ENCODE data around the gene ATP9B.

The ATP9B gene

DNA sequence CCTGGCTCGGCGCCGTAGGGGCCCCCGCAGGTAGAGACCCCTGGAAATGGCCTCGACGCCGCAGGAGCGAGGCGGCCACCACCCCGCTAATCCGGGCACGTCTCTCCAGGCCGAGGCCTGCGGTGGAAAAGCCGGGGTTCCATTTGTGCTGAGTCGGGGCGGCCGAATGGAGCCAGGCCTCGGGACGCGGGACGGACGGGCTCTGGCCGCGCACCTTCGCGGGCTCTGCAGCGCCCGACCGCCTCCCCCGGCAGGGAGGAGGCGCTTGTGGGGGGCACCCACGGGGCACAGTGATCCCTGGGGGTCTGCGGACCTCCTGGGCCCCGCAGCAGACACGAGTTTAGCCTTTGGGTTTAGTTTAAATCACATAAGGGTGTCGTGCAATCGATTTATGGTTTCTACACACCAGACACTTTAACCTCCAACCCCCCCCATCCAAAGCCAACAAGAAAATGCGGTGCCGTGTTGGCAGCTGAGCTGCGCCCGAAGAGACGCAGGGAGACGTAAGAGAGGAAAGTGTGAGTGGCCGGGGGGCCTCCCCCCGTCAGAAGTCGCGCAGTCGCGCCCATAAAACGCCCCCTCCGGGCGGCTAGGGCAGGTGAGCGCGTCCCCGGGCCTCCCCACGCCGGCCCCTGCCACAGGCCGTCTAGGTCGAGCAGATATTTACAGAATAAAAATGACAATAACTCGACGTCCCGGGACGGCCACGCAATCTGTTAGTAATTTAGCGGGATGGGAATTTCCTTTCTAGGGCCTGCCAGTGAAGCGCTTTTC is 325.5 kb downstream of the ATP9B start:
- TF ChIP-seq SIN3A (IDR thresholded peaks at IDR 0.05; ENCODE audit: borderline replicate concordance, insufficient read depth, low read length) (no peak), FOXP2 (optimal IDR thresholded peaks at IDR 0.05; ENCODE audit: borderline replicate concordance, extremely low read depth, extremely low read length, insufficient read depth) (no peak), POLR2AphosphoS5 (IDR thresholded peaks at IDR 0.05; ENCODE audit: low read depth, low read length) (no peak), TAF1 (IDR thresholded peaks at IDR 0.05; ENCODE audit: borderline replicate concordance, insufficient read depth, low read length) (no peak)
- TF ChIP-seq, protein P1, sequence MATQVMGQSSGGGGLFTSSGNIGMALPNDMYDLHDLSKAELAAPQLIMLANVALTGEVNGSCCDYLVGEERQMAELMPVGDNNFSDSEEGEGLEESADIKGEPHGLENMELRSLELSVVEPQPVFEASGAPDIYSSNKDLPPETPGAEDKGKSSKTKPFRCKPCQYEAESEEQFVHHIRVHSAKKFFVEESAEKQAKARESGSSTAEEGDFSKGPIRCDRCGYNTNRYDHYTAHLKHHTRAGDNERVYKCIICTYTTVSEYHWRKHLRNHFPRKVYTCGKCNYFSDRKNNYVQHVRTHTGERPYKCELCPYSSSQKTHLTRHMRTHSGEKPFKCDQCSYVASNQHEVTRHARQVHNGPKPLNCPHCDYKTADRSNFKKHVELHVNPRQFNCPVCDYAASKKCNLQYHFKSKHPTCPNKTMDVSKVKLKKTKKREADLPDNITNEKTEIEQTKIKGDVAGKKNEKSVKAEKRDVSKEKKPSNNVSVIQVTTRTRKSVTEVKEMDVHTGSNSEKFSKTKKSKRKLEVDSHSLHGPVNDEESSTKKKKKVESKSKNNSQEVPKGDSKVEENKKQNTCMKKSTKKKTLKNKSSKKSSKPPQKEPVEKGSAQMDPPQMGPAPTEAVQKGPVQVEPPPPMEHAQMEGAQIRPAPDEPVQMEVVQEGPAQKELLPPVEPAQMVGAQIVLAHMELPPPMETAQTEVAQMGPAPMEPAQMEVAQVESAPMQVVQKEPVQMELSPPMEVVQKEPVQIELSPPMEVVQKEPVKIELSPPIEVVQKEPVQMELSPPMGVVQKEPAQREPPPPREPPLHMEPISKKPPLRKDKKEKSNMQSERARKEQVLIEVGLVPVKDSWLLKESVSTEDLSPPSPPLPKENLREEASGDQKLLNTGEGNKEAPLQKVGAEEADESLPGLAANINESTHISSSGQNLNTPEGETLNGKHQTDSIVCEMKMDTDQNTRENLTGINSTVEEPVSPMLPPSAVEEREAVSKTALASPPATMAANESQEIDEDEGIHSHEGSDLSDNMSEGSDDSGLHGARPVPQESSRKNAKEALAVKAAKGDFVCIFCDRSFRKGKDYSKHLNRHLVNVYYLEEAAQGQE (IDR thresholded peaks at IDR 0.05; ENCODE audit: insufficient read depth in 1 of 2, low read depth in 2 of 2, low read length in 2 of 2): no peak

DNA sequence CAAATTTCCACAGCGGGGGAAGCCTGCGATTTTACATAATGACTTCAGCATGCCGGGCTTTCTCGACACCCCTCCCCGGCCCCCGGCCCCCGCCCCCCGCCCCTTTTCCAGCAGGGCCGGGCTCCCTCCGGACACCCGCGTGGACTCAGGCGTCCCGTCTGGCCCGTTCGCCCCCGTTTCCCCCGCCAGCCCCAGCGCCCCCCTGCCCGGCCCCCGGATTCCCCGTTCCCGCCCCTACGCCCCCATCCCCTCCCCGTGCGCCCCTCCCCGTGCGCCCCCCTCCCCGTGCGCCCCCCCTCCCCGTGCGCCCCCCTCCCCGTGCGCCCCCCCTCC is 326.1 kb downstream of the ATP9B start:
- TF ChIP-seq FOXP2 (optimal IDR thresholded peaks at IDR 0.05; ENCODE audit: borderline replicate concordance, extremely low read depth, extremely low read length, insufficient read depth) (no peak), TAF1 (IDR thresholded peaks at IDR 0.05; ENCODE audit: borderline replicate concordance, insufficient read depth, low read length) (no peak), POLR2AphosphoS5 (IDR thresholded peaks at IDR 0.05; ENCODE audit: low read depth, low read length) (no peak), SIN3A (IDR thresholded peaks at IDR 0.05; ENCODE audit: borderline replicate concordance, insufficient read depth, low read length) (no peak)
- TF ChIP-seq, protein P1 (IDR thresholded peaks at IDR 0.05; ENCODE audit: insufficient read depth in 1 of 2, low read depth in 2 of 2, low read length in 2 of 2): no peak

- TF ChIP-seq FOXP2 (optimal IDR thresholded peaks at IDR 0.05; ENCODE audit: borderline replicate concordance, extremely low read depth, extremely low read length, insufficient read depth) (no peak), POLR2AphosphoS5 (IDR thresholded peaks at IDR 0.05; ENCODE audit: low read depth, low read length) (no peak), SIN3A (IDR thresholded peaks at IDR 0.05; ENCODE audit: borderline replicate concordance, insufficient read depth, low read length) (no peak), TAF1 (IDR thresholded peaks at IDR 0.05; ENCODE audit: borderline replicate concordance, insufficient read depth, low read length) (no peak)
- TF ChIP-seq, protein P1 (IDR thresholded peaks at IDR 0.05; ENCODE audit: insufficient read depth in 1 of 2, low read depth in 2 of 2, low read length in 2 of 2): no peak
Observed at GRCh38 chr18:79395761-79396404, 326.7 kb downstream of the ATP9B start, which contains the start of gene NFATC1. NFATC1 (plus strand) TSS chr18:79395930; CDS start chr18:79396225, 295 bp downstream.

DNA sequence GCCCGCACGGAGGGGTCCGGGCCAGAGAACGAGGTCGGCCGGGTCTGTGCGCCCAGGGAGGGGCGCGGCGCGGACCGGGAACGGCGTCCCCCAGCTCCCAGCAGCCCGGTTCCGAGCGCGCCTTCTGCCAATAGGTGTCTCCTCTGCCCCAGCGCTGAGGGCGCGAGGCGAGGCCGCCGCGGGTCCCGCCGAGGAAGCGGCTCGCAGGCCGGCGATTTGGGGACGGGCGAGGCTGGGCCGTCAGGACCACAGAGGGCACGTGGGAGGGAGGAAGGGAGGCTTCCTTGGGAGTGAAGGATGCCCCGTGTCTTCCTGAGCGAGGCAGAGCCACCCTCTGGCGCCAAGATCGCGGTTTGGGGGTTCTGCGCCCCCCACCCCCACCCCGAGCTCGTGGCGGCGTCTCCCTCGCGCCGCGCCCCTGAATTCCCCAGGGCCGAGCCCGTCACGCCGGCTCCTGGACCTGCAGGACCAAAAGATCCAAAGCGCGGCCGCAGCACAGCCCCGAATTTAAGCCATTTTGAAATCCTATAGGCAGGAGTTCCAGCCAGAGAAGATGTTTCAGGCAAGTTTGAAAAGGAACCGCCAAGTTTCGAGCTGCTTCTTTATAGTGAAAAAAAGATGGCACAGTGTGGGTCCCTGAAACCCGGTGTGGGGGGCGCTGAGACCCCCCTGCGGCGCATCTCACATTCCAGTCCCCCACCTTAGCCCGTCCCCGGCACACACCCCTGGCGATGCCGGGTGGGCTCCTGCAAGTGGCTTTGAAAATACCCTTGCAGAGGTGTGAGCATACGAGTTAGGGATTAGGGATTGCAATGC is 327.4 kb downstream of the ATP9B start:
- no peak for TF ChIP-seq TAF1 (IDR thresholded peaks at IDR 0.05; ENCODE audit: borderline replicate concordance, insufficient read depth, low read length)
- no peak for TF ChIP-seq SIN3A (IDR thresholded peaks at IDR 0.05; ENCODE audit: borderline replicate concordance, insufficient read depth, low read length)
- TF ChIP-seq, protein P1 (IDR thresholded peaks at IDR 0.05; ENCODE audit: insufficient read depth in 1 of 2, low read depth in 2 of 2, low read length in 2 of 2): no peak
- TF ChIP-seq FOXP2 (optimal IDR thresholded peaks at IDR 0.05; ENCODE audit: borderline replicate concordance, extremely low read depth, extremely low read length, insufficient read depth): no peak
- TF ChIP-seq POLR2AphosphoS5 (IDR thresholded peaks at IDR 0.05; ENCODE audit: low read depth, low read length): no peak
